NCI-H460 (cell line): Measurements from ENCODE around the gene ELF4. TPM values are rescaled to one million over a fixed set of nuclear protein-coding genes. Genes with fewer than 3 reads are reported as not detected.

Source experiments
- DNase-seq: peaks from one replicate; pipeline ENCODE4 v3.0.0-alpha.2; 2016; ENCODE audit warnings: low read depth; ENCODE audit errors: extremely low read depth
- total RNA-seq: library from RNA; depleted of rRNA; stranded (reverse); fragments of >200 nt; shearing (Covaris generic); gene quantifications from 2 replicates; pipeline ENCODE4 v1.2.3, GENCODE V29; 2014; rRNA removed

The ELF4 gene
- total RNA-seq, 1 experiment from 2014 or later: 10.5 TPM

DNA sequence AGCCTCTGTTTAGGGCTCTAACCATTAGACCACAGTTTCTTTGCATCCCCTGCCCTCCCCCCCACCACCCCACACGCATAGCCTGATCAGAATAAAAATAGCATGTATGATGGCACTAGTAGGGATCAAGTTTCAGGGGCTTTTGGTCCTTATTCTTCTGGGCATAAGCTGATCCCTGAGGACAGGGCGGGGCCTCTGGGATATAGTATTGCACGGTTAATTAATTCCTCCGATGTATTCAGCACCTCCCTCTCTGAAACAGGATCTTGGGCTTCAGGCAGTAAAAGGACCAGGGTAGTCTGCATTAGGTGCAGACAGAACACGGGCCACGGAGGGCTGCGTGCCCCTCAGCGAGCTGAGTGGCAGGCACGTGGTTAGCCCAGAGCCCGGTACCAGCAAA is 57.1 kb downstream of the ELF4 start:
- DNase-seq: no peak

DNA sequence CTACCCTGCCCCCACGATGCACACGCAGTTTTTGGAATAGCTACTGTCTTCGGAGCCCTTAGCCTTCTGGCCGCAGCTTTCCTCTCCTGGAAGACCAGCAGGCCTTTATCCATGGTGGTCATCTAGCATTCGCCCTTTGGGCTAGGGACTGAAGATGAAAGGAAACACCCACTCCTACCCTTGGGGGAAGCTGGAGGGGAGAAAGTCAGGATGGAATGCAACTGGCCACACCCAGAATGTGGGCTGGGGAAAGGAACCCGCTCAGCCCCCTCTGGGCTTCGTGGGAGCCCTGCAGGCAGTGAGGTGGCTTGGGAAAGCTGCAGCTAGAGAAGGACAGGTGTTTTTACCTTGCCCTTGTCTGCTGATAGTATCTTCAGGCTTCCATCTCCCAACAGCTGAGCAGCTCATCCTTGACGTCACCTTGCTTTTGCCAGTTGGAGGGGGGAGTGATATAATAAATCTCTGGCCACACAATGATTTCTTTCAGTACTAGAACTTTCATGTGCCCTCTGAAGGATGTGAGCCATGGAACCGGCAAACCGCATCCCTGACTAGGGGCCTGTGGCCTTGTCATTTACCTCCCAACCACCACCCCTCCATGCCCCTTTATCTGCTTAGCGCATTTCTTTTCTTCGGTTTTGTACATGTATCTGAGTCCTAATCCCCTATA is 59.0 kb downstream of the ELF4 start:
- DNase-seq: no peak

GRCh38 chrX:130049821-130050220 is 60.5 kb downstream of the ELF4 start:
- no peak for DNase-seq

GRCh38 chrX:130048686-130049222 is 61.5 kb downstream of the ELF4 start:
- no peak for DNase-seq

- DNase-seq: no peak
These were observed 62.9 kb downstream of the ELF4 start for GRCh38 chrX:130047416-130047815.

DNA sequence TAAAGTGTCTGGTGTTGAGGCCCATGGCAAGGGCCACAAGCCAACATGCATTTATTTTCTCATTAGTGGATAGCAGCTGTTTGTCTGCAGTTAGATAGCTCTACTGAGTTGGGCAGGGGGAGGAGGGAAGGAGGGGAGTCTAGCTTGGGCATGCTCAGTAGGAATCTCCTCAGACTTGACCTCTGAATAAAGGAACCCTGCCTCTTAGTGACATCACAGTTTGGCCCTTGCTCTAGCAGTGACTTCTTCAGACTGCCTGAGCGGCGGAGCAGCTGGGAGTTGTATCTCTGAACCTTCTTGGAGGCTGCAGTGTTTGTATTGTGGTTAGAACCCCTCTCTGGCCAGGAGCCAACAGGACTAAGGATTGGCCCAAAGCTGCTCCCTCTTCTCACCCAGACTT is 70.5 kb downstream of the ELF4 start:
- DNase-seq: no peak

DNA sequence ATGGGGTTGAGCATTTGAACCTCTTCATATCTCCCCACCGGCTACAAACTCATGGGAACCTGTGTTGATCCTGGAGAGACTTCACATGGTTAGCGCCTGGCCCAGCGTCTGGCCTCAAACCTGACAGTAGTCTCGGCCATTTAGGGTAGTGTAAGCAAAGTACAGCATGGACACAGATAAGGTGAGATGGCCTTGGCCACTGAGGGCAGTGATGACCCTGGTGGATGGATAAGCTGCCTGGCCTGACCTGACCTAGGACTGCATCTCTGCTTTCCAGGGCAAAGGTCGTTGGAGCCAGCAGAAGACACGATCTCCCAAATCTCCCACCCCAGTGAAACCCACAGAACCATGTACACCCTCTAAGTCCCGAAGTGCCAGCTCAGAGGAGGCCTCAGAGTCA is 76.1 kb downstream of the ELF4 start:
- DNase-seq: no peak

- no peak for DNase-seq
These were observed 77.7 kb downstream of the ELF4 start for GRCh38 chrX:130032552-130032951.

GRCh38 chrX:130030826-130031225 is 79.5 kb downstream of the ELF4 start:
- DNase-seq: no peak

DNA sequence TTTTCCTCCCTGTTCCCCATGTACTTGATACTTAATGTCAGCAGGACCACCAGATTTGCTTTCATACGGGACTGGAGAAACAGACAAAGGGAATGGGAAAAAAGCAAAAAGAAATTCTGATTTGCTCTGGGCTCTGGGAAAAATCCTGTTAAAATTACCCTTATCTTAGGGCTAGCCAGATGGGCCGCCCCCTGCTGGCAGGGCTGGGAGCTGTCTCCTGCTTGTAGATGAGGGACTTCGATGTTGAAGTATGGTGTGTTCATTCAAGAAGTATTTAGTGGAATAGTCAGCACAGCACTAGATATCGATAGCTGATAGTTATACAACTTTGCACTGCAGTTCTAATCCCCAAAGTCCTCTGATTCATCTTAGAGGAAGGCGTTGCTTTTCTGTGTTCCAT is 82.1 kb downstream of the ELF4 start:
- peak; percentile 22 for DNase-seq

DNA sequence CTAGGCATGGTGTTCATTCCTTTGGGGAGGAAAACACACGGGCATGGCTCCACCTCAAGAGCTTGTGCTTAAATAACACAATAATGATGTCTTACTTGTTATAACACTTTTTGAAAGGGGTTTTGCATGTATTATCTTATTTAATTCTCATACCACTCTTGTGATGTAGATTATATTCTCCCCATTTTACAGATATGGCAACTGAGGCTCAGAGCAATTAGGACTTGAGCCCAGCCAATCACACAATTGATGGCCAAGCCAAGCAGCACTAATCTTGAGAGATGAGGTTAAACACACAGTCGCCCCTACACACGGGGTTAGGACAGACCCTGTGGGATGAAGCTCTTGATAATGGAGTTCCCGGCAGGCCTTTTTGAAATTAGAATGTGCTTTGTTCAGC is 82.7 kb downstream of the ELF4 start:
- no peak for DNase-seq

GRCh38 chrX:130025256-130025655 is 85.0 kb downstream of the ELF4 start:
- no peak for DNase-seq

DNA sequence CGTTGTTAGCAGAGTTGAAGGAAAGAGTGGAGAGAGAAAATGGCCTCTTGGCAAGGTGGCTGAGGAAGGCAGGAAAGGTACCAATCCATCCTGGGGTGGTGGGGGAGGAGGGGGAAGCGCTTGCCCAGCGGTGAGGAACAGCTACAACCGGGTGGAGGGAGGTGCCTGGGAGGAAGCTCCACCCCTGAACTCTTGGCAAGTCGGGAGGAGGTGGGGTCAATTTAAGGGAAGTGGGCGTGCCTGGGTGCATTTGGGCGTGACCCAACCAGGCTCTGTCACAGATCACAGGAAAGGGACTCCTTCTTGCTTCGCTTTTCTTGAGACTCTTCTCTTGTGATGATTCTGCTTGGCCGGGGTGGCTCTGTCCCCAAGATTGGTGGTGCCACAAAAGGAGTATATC is 86.2 kb downstream of the ELF4 start:
- DNase-seq: peak; percentile 59

DNA sequence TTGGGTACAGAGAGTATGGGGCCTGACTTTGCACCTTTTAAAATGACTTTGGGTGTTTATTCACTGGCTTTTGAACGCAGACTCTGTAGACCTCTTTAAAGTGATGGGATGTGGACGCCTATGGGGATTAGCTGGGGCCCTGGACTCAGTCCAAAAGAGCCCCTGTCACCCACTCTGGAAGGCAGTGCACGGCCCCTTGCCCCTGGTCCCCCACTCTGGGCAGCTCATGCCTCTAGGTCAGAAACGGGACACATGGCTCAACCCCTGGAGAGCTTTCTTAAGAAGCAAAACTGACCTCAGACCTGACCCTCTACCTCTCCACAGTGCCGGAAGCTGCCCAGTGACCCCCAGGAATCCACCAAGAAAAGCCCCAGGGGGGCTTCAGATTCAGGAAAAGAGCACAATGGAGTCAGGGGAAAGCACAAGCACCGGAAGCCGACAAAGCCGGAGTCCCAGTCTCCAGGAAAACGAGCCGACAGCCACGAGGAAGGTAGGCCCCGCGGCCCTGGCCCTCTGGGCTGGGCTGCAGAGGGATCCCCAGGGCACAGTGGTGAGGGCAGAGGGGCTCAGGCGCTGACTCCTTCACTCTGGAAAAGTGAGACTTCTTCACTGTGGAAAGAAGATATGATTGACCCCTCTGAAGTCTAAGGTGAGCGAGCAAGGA is 89.5 kb downstream of the ELF4 start:
- no peak for DNase-seq

DNA sequence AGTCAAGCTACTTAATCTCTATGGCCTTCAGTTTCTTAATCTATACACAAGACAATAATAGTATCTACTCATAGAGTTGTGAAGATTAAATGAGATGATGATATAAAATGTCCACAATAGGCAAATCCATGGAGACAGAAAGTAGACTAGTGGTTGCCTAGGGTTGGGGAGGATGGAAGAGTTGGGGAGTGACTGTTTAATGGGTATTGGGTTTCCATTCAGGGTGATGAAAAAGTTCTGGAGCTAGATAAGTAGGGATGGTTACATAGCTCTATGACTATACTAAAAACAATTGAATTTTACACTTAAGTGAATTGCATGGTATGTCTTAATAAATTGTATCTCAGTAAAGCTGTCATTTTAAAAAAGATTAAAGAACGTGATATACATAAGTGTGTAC is 92.2 kb downstream of the ELF4 start:
- no peak for DNase-seq

DNA sequence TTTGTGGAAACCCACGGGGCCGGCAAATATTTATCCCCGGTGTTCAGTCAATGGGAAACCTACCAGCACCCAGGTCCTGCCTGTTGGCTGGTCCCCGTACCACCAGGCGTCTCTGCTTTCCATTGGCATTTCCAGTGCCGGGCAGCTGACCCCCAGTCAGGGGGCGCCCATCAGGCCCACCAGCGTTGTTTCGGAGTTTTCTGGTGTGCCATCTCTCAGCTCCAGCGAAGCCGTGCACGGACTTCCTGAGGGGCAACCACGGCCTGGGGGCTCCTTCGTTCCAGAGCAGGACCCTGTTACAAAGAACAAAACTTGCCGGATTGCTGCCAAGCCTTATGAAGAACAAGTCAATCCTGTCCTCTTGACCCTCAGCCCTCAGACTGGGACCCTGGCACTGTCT is 95.1 kb downstream of the ELF4 start:
- no peak for DNase-seq

Other genes starting within 250 kb of the ELF4 start
- gene UTP14A, start 204.3 kb downstream of the ELF4 start, total RNA-seq: 50.9 and 53.6 TPM in 2 replicates
- gene BCORL1, start 127.9 kb downstream of the ELF4 start, total RNA-seq: 2.0 and 2.8 TPM in 2 replicates
- gene AIFM1, start 55.3 kb upstream of the ELF4 start, total RNA-seq: 36.3 and 45.7 TPM in 2 replicates
- gene RAB33A, start 61.5 kb upstream of the ELF4 start, total RNA-seq: not detected in 2 replicates
- 32.8 and 34.2 TPM in 2 replicates for gene ZNF280C, start 158.4 kb upstream of the ELF4 start, total RNA-seq
- 15.8 and 19.0 TPM in 2 replicates for gene SLC25A14, start 229.4 kb upstream of the ELF4 start, total RNA-seq